HEK293 (cell line): ENCODE measurements around the gene MLXIPL.

Experiments
- CTCF ChIP-seq: fragments of 450-650 bp; formaldehyde crosslinking; IDR thresholded peaks from 2 replicates; pipeline ENCODE4 v1.5.1; 2016; ENCODE audit warnings: missing biosample characterization, missing genetic modification characterization
- GFI1B ChIP-seq: fragments of 450-650 bp; formaldehyde crosslinking; IDR thresholded peaks from 2 replicates; pipeline ENCODE4 v1.5.1; 2016; ENCODE audit warnings: missing biosample characterization, missing genetic modification characterization
- KLF7 ChIP-seq: fragments of 450-650 bp; formaldehyde crosslinking; IDR thresholded peaks from 2 replicates; pipeline ENCODE4 v1.5.1; 2016; ENCODE audit warnings: missing biosample characterization, missing genetic modification characterization, borderline replicate concordance
- OSR2 ChIP-seq: fragments of 450-650 bp; formaldehyde crosslinking; IDR thresholded peaks from 2 replicates; pipeline ENCODE4 v1.5.1; 2016; ENCODE audit warnings: missing biosample characterization, missing genetic modification characterization
- ZNF146 ChIP-seq: fragments of 450-650 bp; formaldehyde crosslinking; IDR thresholded peaks from 2 replicates; pipeline ENCODE4 v1.5.1; 2016; ENCODE audit warnings: missing biosample characterization, missing genetic modification characterization
- ZNF747 ChIP-seq: fragments of 450-650 bp; formaldehyde crosslinking; IDR thresholded peaks from 2 replicates; pipeline ENCODE4 v1.5.1; 2016; ENCODE audit warnings: missing biosample characterization, missing genetic modification characterization
- TF ChIP-seq, protein P1 (sequence below): fragments of 450-650 bp; formaldehyde crosslinking; IDR thresholded peaks from 2 replicates; pipeline ENCODE4 v1.5.1; 2016; ENCODE audit warnings: missing biosample characterization, missing genetic modification characterization
- TF ChIP-seq, protein P2 (sequence below): fragments of 450-650 bp; formaldehyde crosslinking; IDR thresholded peaks from 2 replicates; pipeline ENCODE4 v1.5.1; 2016; ENCODE audit warnings: missing biosample characterization, missing genetic modification characterization
- TF ChIP-seq, protein P3 (sequence below): fragments of 450-650 bp; formaldehyde crosslinking; IDR thresholded peaks from 2 replicates; pipeline ENCODE4 v1.5.1; 2016; ENCODE audit warnings: missing biosample characterization, missing genetic modification characterization, low read depth

- TF ChIP-seq ZNF747 (tag by site-specific recombination) (no peak), CTCF (no peak), OSR2 (tag by site-specific recombination) (no peak), KLF7 (tag by site-specific recombination) (no peak), ZNF146 (tag by site-specific recombination) (no peak), GFI1B (tag by site-specific recombination) (no peak)
- TF ChIP-seq, protein P1, sequence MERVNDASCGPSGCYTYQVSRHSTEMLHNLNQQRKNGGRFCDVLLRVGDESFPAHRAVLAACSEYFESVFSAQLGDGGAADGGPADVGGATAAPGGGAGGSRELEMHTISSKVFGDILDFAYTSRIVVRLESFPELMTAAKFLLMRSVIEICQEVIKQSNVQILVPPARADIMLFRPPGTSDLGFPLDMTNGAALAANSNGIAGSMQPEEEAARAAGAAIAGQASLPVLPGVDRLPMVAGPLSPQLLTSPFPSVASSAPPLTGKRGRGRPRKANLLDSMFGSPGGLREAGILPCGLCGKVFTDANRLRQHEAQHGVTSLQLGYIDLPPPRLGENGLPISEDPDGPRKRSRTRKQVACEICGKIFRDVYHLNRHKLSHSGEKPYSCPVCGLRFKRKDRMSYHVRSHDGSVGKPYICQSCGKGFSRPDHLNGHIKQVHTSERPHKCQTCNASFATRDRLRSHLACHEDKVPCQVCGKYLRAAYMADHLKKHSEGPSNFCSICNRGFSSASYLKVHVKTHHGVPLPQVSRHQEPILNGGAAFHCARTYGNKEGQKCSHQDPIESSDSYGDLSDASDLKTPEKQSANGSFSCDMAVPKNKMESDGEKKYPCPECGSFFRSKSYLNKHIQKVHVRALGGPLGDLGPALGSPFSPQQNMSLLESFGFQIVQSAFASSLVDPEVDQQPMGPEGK (tag by site-specific recombination), result no peak
- TF ChIP-seq, protein P2, sequence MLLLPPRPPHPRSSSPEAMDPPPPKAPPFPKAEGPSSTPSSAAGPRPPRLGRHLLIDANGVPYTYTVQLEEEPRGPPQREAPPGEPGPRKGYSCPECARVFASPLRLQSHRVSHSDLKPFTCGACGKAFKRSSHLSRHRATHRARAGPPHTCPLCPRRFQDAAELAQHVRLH (tag by site-specific recombination), result no peak
- TF ChIP-seq, protein P3, sequence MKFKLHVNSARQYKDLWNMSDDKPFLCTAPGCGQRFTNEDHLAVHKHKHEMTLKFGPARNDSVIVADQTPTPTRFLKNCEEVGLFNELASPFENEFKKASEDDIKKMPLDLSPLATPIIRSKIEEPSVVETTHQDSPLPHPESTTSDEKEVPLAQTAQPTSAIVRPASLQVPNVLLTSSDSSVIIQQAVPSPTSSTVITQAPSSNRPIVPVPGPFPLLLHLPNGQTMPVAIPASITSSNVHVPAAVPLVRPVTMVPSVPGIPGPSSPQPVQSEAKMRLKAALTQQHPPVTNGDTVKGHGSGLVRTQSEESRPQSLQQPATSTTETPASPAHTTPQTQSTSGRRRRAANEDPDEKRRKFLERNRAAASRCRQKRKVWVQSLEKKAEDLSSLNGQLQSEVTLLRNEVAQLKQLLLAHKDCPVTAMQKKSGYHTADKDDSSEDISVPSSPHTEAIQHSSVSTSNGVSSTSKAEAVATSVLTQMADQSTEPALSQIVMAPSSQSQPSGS (tag by site-specific recombination), result no peak
Measured at GRCh38 chr7:73671857-73672445, 47.6 kb upstream of the MLXIPL start.
